ENCODE results near the gene MEGF11. TPM values are rescaled to one million over a fixed set of nuclear protein-coding genes. Genes with fewer than 3 reads are reported as not detected.

MEGF11 gene
- total RNA-seq, 4 donors from 2014 or later, result 0.76 TPM; not detected in 3

- H3K27ac ChIP-seq, result no peak overlapping the region
- no peaks in the 10 kb centered on the region for H3K4me1 ChIP-seq
- intact Hi-C loops (cut with DNase I; ENCODE audit: low total_unique reads), result no loop called here
- H3K27me3 ChIP-seq, result no peaks in the 10 kb centered on the region
- TF ChIP-seq CTCF (IDR thresholded peaks at IDR 0.05), result no peak
- no peak for TF ChIP-seq POLR2A (IDR thresholded peaks at IDR 0.05)
- no peaks in the 10 kb centered on the region for H3K36me3 ChIP-seq
- no peak overlapping the region for H3K4me3 ChIP-seq
- DNase-seq, result no peak
- no peaks in the 10 kb centered on the region for H3K9me3 ChIP-seq
Observed at GRCh38 chr15:66044837-66045236, 208.7 kb downstream of the MEGF11 start.

- TF ChIP-seq POLR2A (IDR thresholded peaks at IDR 0.05) (no peak), CTCF (IDR thresholded peaks at IDR 0.05) (no peak)
- DNase-seq, result no peak
- intact Hi-C loops (cut with DNase I; ENCODE audit: low total_unique reads), result no loop called here
- H3K27me3 ChIP-seq, result no peaks in the 10 kb centered on the region
- no peaks in the 10 kb centered on the region for H3K4me1 ChIP-seq
- H3K4me3 ChIP-seq, result no peak overlapping the region
- no peak overlapping the region for H3K27ac ChIP-seq
- H3K36me3 ChIP-seq, result no peaks in the 10 kb centered on the region
- no peaks in the 10 kb centered on the region for H3K9me3 ChIP-seq
Observed at GRCh38 chr15:66043264-66043663, 210.3 kb downstream of the MEGF11 start.

- no peaks in the 10 kb centered on the region for H3K4me1 ChIP-seq
- no peak for DNase-seq
- no peaks in the 10 kb centered on the region for H3K36me3 ChIP-seq
- H3K4me3 ChIP-seq, result no peak overlapping the region
- H3K9me3 ChIP-seq, result no peaks in the 10 kb centered on the region
- no peak overlapping the region for H3K27ac ChIP-seq
- H3K27me3 ChIP-seq, result no peaks in the 10 kb centered on the region
- intact Hi-C loops (cut with DNase I; ENCODE audit: low total_unique reads), result no loop called here
- no peak for TF ChIP-seq CTCF (IDR thresholded peaks at IDR 0.05)
- no peak for TF ChIP-seq POLR2A (IDR thresholded peaks at IDR 0.05)
Observed at GRCh38 chr15:66042624-66043023, 210.9 kb downstream of the MEGF11 start.

- no peaks in the 10 kb centered on the region for H3K27me3 ChIP-seq
- H3K27ac ChIP-seq, result no peak overlapping the region
- intact Hi-C loops (cut with DNase I; ENCODE audit: low total_unique reads), result no loop called here
- TF ChIP-seq CTCF (IDR thresholded peaks at IDR 0.05) (no peak), POLR2A (IDR thresholded peaks at IDR 0.05) (no peak)
- no peaks in the 10 kb centered on the region for H3K9me3 ChIP-seq
- no peak for DNase-seq
- no peaks in the 10 kb centered on the region for H3K36me3 ChIP-seq
- H3K4me1 ChIP-seq, result no peaks in the 10 kb centered on the region
- no peak overlapping the region for H3K4me3 ChIP-seq
Observed at GRCh38 chr15:66041276-66041675, 212.3 kb downstream of the MEGF11 start.

- Histone ChIP-seq H3K9me3 (no peaks in the 10 kb centered on the region), H3K4me3 (no peak overlapping the region), H3K27ac (no peak overlapping the region), H3K36me3 (no peaks in the 10 kb centered on the region), H3K4me1 (no peaks in the 10 kb centered on the region), H3K27me3 (no peaks in the 10 kb centered on the region)
- TF ChIP-seq CTCF (IDR thresholded peaks at IDR 0.05) (no peak), POLR2A (IDR thresholded peaks at IDR 0.05) (no peak)
- DNase-seq, result no peak
- intact Hi-C loops (cut with DNase I; ENCODE audit: low total_unique reads), result no loop called here
Observed at GRCh38 chr15:66040211-66040892, 213.2 kb downstream of the MEGF11 start.

Data from uterus (tissue), 4 donors.